Mammary epithelial cell (primary cell): ENCODE data around the gene C11orf42.

Experiments used
- CTCF ChIP-seq, 2 donors: IDR thresholded peaks in 1 of 2; conservative IDR thresholded peaks in 1 of 2; 2 replicates each; pipeline ENCODE4 v1.5.1; 2011 to 2012; ENCODE audit warnings: inconsistent platforms in 2 of 2, low read length in 2 of 2, mild to moderate bottlenecking in 2 of 2, control low read depth in 1 of 2, low read depth in 1 of 2; ENCODE audit not compliant: insufficient read depth in 1 of 2; ENCODE audit errors: extremely low read depth in 1 of 2
- EZH2 ChIP-seq: IDR thresholded peaks from 2 replicates; pipeline ENCODE4 v1.6.1; 2012; ENCODE audit warnings: low read length, inconsistent platforms, borderline replicate concordance

DNA sequence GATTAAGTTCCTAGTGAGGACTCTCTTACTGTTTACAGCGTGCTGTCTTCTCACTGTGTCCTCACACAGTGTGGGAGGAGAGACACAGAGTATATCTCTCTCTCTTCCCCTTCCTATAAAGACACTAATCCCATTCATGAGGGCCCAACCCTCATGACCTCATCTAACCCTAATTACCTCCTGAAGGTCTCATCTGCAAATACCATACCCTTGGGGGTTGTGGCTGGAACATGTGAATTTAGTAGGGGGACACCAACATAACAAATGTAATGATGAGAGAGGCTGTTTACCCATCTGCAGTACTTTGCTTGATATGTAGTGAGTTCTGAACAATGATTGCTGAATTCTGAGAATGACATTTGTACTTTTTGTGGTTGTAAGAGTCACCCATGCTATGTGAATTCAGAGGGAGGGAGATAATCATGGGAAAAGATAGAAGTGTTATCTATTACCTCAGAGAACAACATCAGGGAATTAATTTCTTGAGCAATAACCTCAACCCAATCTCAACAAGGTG is 11.2 kb upstream of the C11orf42 start:
- no peak for TF ChIP-seq CTCF (conservative IDR thresholded peaks at IDR 0.05 in 1 of 2, IDR thresholded peaks at IDR 0.05 in 1 of 2; ENCODE audit: extremely low read depth in 1 of 2, insufficient read depth in 1 of 2, low read depth in 1 of 2, low read length in 2 of 2)
- no peak for TF ChIP-seq EZH2
